ENCODE measurements around the gene TEC.

TEC gene

GRCh38 chr4:48139691-48140090 lies 129.9 kb downstream of the TEC start:
- no peak for DNase-seq (ENCODE audit: extremely low read depth, low read depth)
- TF ChIP-seq CTCF (IDR thresholded peaks at IDR 0.05; ENCODE audit: low read depth, low read length) = no peak

GRCh38 chr4:48138936-48139335 lies 130.7 kb downstream of the TEC start:
- no peak for TF ChIP-seq CTCF (IDR thresholded peaks at IDR 0.05; ENCODE audit: low read depth, low read length)
- no peak for DNase-seq (ENCODE audit: extremely low read depth, low read depth)

GRCh38 chr4:48138511-48138910 lies 131.1 kb downstream of the TEC start:
- no peak for TF ChIP-seq CTCF (IDR thresholded peaks at IDR 0.05; ENCODE audit: low read depth, low read length)
- DNase-seq (ENCODE audit: extremely low read depth, low read depth) = no peak

GRCh38 chr4:48137846-48138245 lies 131.8 kb downstream of the TEC start:
- TF ChIP-seq CTCF (IDR thresholded peaks at IDR 0.05; ENCODE audit: low read depth, low read length) = no peak
- DNase-seq (ENCODE audit: extremely low read depth, low read depth) = no peak

- DNase-seq (ENCODE audit: extremely low read depth, low read depth) = no peak
- TF ChIP-seq CTCF (IDR thresholded peaks at IDR 0.05; ENCODE audit: low read depth, low read length) = no peak
Observed at GRCh38 chr4:48134081-48134480, 135.6 kb downstream of the TEC start, which contains the start of gene TXK. TSS of gene TXK (minus strand) at chr4:48134250. CDS start at chr4:48134170, 80 bp downstream.

GRCh38 chr4:48133669-48134068 lies 136.0 kb downstream of the TEC start:
- TF ChIP-seq CTCF (IDR thresholded peaks at IDR 0.05; ENCODE audit: low read depth, low read length) = no peak
- DNase-seq (ENCODE audit: extremely low read depth, low read depth) = no peak

DNA sequence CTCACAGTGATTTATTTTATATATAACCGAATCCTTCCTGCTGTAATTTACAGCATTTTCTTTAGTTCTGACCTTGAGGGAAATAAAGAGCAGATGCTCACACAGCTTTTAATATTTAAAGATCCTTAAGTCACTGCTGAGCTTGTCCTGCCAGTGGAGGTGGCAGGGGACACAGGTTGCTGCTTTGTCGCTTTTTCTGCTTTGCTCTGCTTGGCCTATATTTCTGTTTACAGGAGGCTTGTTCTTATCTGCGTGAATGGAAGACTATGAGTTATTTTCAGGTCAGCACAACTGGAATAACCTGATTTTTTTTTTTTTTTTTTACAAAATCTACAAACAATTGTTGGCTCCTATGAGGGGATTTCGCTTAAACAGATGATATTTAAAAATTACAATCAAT lies 137.9 kb downstream of the TEC start:
- no peak for DNase-seq (ENCODE audit: extremely low read depth, low read depth)
- no peak for TF ChIP-seq CTCF (IDR thresholded peaks at IDR 0.05; ENCODE audit: low read depth, low read length)

Measured in AG09319 (cell line).